Activated T-cell treated with anti-CD3 and anti-CD28 coated beads, Interleukin-2, amount 50 U/mL, for 24 hours (primary cell): ENCODE data around the gene ANKS1A.
"Not testable (repeated sequence)": the region's sequence is repeated elsewhere in the genome, so short reads cannot be mapped to it uniquely, and the experiment has no call there.

Experiments
- DNase-seq: peaks from one replicate; pipeline ENCODE4 v3.0.0-alpha.2; 2020
- H3K27ac Mint-ChIP-seq: 2 replicates; pipeline ENCODE4 v1.8.0; 2020; ENCODE audit warnings: mild to moderate bottlenecking, mixed read lengths
- H3K27me3 Mint-ChIP-seq: 2 replicates; pipeline ENCODE4 v1.8.0; 2020; ENCODE audit warnings: mixed read lengths
- H3K36me3 Mint-ChIP-seq: 2 replicates; pipeline ENCODE4 v1.8.0; 2020; ENCODE audit warnings: low read depth, mixed read lengths
- H3K4me1 Mint-ChIP-seq: 2 replicates; pipeline ENCODE4 v1.8.0; 2020; ENCODE audit warnings: low read depth, mixed read lengths
- H3K4me3 Mint-ChIP-seq: 2 replicates; pipeline ENCODE4 v1.8.0; 2020; ENCODE audit warnings: mild to moderate bottlenecking, moderate library complexity, mixed read lengths
- H3K9me3 Mint-ChIP-seq: 2 replicates; pipeline ENCODE4 v1.8.0; 2020; ENCODE audit warnings: mixed read lengths

Gene ANKS1A

GRCh38 chr6:34993213-34993612 lies 104.2 kb downstream of the ANKS1A start:
- Mint-ChIP-seq H3K36me3 (peaks cover 77% of the 10 kb centered on the region), H3K4me3 (no peak overlapping the region), H3K4me1 (no peaks in the 10 kb centered on the region), H3K27me3 (no peaks in the 10 kb centered on the region), H3K27ac (no peak overlapping the region), H3K9me3 (no peaks in the 10 kb centered on the region)
- DNase-seq, result no peak

- Mint-ChIP-seq H3K4me1 (no peaks in the 10 kb centered on the region), H3K27me3 (no peaks in the 10 kb centered on the region), H3K36me3 (peaks cover 75% of the 10 kb centered on the region), H3K4me3 (no peak overlapping the region), H3K27ac (no peak overlapping the region), H3K9me3 (no peaks in the 10 kb centered on the region)
- no peak for DNase-seq
These were observed 105.6 kb downstream of the ANKS1A start for GRCh38 chr6:34994693-34995092.

- not testable (repeated sequence) for H3K27ac Mint-ChIP-seq, H3K9me3 Mint-ChIP-seq, H3K4me1 Mint-ChIP-seq, DNase-seq, H3K4me3 Mint-ChIP-seq, H3K27me3 Mint-ChIP-seq
- peaks cover 55% of the 10 kb centered on the region for H3K36me3 Mint-ChIP-seq
These were observed 109.4 kb downstream of the ANKS1A start for GRCh38 chr6:34998417-34998816.

- H3K4me1 Mint-ChIP-seq, H3K27ac Mint-ChIP-seq, H3K4me3 Mint-ChIP-seq, H3K9me3 Mint-ChIP-seq, DNase-seq, H3K27me3 Mint-ChIP-seq: not testable (repeated sequence)
- H3K36me3 Mint-ChIP-seq, result peaks cover 48% of the 10 kb centered on the region
These were observed 110.1 kb downstream of the ANKS1A start for GRCh38 chr6:34999153-34999552.

- not testable (repeated sequence) for H3K4me1 Mint-ChIP-seq
- peaks cover 40% of the 10 kb centered on the region for H3K36me3 Mint-ChIP-seq
These were observed 110.9 kb downstream of the ANKS1A start for GRCh38 chr6:34999962-35000361.

GRCh38 chr6:35001349-35001748 lies 112.3 kb downstream of the ANKS1A start:
- not testable (repeated sequence) for H3K9me3 Mint-ChIP-seq, DNase-seq, H3K27ac Mint-ChIP-seq, H3K27me3 Mint-ChIP-seq, H3K4me1 Mint-ChIP-seq, H3K4me3 Mint-ChIP-seq
- H3K36me3 Mint-ChIP-seq, result peaks cover 37% of the 10 kb centered on the region

More at GRCh38 chr6:34999962-35000361, 110.9 kb downstream of the ANKS1A start:
- not testable (repeated sequence) for H3K9me3 Mint-ChIP-seq, H3K27me3 Mint-ChIP-seq, H3K27ac Mint-ChIP-seq, H3K4me3 Mint-ChIP-seq, DNase-seq

GRCh38 chr6:35003886-35004530 lies 115.0 kb downstream of the ANKS1A start:
- H3K36me3 Mint-ChIP-seq, result peaks cover 18% of the 10 kb centered on the region
- not testable (repeated sequence) for DNase-seq, H3K4me1 Mint-ChIP-seq, H3K27ac Mint-ChIP-seq, H3K4me3 Mint-ChIP-seq, H3K27me3 Mint-ChIP-seq, H3K9me3 Mint-ChIP-seq

- H3K27ac Mint-ChIP-seq, result no peak overlapping the region
- H3K4me3 Mint-ChIP-seq, result no peak overlapping the region
- no peaks in the 10 kb centered on the region for H3K27me3 Mint-ChIP-seq
- no peaks in the 10 kb centered on the region for H3K9me3 Mint-ChIP-seq
- no peak for DNase-seq
- H3K36me3 Mint-ChIP-seq, result peaks cover 9% of the 10 kb centered on the region
- H3K4me1 Mint-ChIP-seq, result peaks cover 11% of the 10 kb centered on the region
These were observed 118.0 kb downstream of the ANKS1A start for GRCh38 chr6:35007016-35007415.

- peaks cover 5% of the 10 kb centered on the region for H3K36me3 Mint-ChIP-seq
- peaks cover 11% of the 10 kb centered on the region for H3K4me1 Mint-ChIP-seq
- H3K9me3 Mint-ChIP-seq, result no peaks in the 10 kb centered on the region
- H3K4me3 Mint-ChIP-seq, result no peak overlapping the region
- H3K27ac Mint-ChIP-seq, result no peak overlapping the region
- no peak for DNase-seq
- no peaks in the 10 kb centered on the region for H3K27me3 Mint-ChIP-seq
These were observed 119.8 kb downstream of the ANKS1A start for GRCh38 chr6:35008858-35009257.

GRCh38 chr6:35011096-35012041 lies 122.3 kb downstream of the ANKS1A start:
- Mint-ChIP-seq H3K27me3 (no peaks in the 10 kb centered on the region), H3K36me3 (peaks cover 2% of the 10 kb centered on the region), H3K4me1 (peaks cover 12% of the 10 kb centered on the region), H3K4me3 (no peak overlapping the region), H3K27ac (no peak overlapping the region), H3K9me3 (no peaks in the 10 kb centered on the region)
- no peak for DNase-seq

- peaks cover 21% of the 10 kb centered on the region for H3K36me3 Mint-ChIP-seq
- no peaks in the 10 kb centered on the region for H3K9me3 Mint-ChIP-seq
- H3K4me3 Mint-ChIP-seq, result no peak overlapping the region
- no peak overlapping the region for H3K27ac Mint-ChIP-seq
- no peaks in the 10 kb centered on the region for H3K27me3 Mint-ChIP-seq
- no peak for DNase-seq
- peaks cover 12% of the 10 kb centered on the region for H3K4me1 Mint-ChIP-seq
These were observed 124.6 kb downstream of the ANKS1A start for GRCh38 chr6:35013701-35014100.

GRCh38 chr6:35014341-35014740 lies 125.3 kb downstream of the ANKS1A start:
- Mint-ChIP-seq H3K27ac (no peak overlapping the region), H3K36me3 (peaks cover 28% of the 10 kb centered on the region), H3K4me3 (no peak overlapping the region), H3K4me1 (peaks cover 12% of the 10 kb centered on the region), H3K27me3 (no peaks in the 10 kb centered on the region), H3K9me3 (no peaks in the 10 kb centered on the region)
- DNase-seq, result no peak

- no peak overlapping the region for H3K4me3 Mint-ChIP-seq
- H3K9me3 Mint-ChIP-seq, result no peaks in the 10 kb centered on the region
- H3K27me3 Mint-ChIP-seq, result no peaks in the 10 kb centered on the region
- DNase-seq, result no peak
- H3K27ac Mint-ChIP-seq, result no peak overlapping the region
- H3K4me1 Mint-ChIP-seq, result peaks cover 12% of the 10 kb centered on the region
- H3K36me3 Mint-ChIP-seq, result peaks cover 32% of the 10 kb centered on the region
These were observed 125.7 kb downstream of the ANKS1A start for GRCh38 chr6:35014786-35015185.

GRCh38 chr6:35015476-35015875 lies 126.4 kb downstream of the ANKS1A start:
- H3K27me3 Mint-ChIP-seq, result no peaks in the 10 kb centered on the region
- DNase-seq, result no peak
- no peak overlapping the region for H3K4me3 Mint-ChIP-seq
- H3K9me3 Mint-ChIP-seq, result no peaks in the 10 kb centered on the region
- H3K36me3 Mint-ChIP-seq, result peaks cover 34% of the 10 kb centered on the region
- H3K27ac Mint-ChIP-seq, result no peak overlapping the region
- peaks cover 12% of the 10 kb centered on the region for H3K4me1 Mint-ChIP-seq

- Mint-ChIP-seq H3K27ac (no peak overlapping the region), H3K4me1 (peaks cover 11% of the 10 kb centered on the region), H3K27me3 (no peaks in the 10 kb centered on the region), H3K9me3 (no peaks in the 10 kb centered on the region), H3K36me3 (peaks cover 35% of the 10 kb centered on the region), H3K4me3 (no peak overlapping the region)
- DNase-seq, result no peak
These were observed 126.9 kb downstream of the ANKS1A start for GRCh38 chr6:35015996-35016395.
